Subcutaneous abdominal adipose tissue (tissue), 5 donors: Measurements from ENCODE around the gene CTNNA3.

Source experiments
- H3K27ac ChIP-seq: one replicate; pipeline ENCODE4 v1.7.0; 2013; ENCODE audit warnings: low read depth, mild to moderate bottlenecking, inconsistent platforms, low read length, moderate library complexity
- H3K27me3 ChIP-seq, 5 donors: one replicate each; pipeline ENCODE4 v1.7.0; 2013; ENCODE audit warnings: low read length in 5 of 5, inconsistent platforms in 1 of 5; ENCODE audit not compliant: control insufficient read depth in 5 of 5, insufficient read depth in 4 of 5
- H3K36me3 ChIP-seq, 5 donors: one replicate each; pipeline ENCODE4 v1.7.0; 2013; ENCODE audit warnings: low read length in 5 of 5; ENCODE audit not compliant: control insufficient read depth in 5 of 5, insufficient read depth in 5 of 5
- H3K4me1 ChIP-seq, 5 donors: one replicate each; pipeline ENCODE4 v1.7.0; 2013; ENCODE audit warnings: low read length in 5 of 5, mild to moderate bottlenecking in 3 of 5, moderate library complexity in 1 of 5; ENCODE audit not compliant: control insufficient read depth in 5 of 5, insufficient read depth in 5 of 5
- H3K4me3 ChIP-seq, 5 donors: one replicate each; pipeline ENCODE4 v1.7.0; 2013; ENCODE audit warnings: low read length in 5 of 5, low read depth in 1 of 5
- H3K9ac ChIP-seq, 5 donors: one replicate each; pipeline ENCODE4 v1.7.0; 2013; ENCODE audit warnings: low read length in 5 of 5, mild to moderate bottlenecking in 4 of 5, moderate library complexity in 3 of 5
- H3K9me3 ChIP-seq, 5 donors: one replicate each; pipeline ENCODE4 v1.7.0; 2013; ENCODE audit warnings: low read length in 5 of 5; ENCODE audit not compliant: control insufficient read depth in 5 of 5
- donor health status: healthy.
- donor health status: healthy.
- donor health status: healthy.
- donor health status: healthy.
- donor health status: healthy.

Gene CTNNA3

GRCh38 chr10:66483966-66484365 lies 1212.0 kb downstream of the CTNNA3 start:
- H3K36me3 ChIP-seq, result no peaks in the 10 kb centered on the region
- no peaks in the 10 kb centered on the region for H3K27me3 ChIP-seq
- no peaks in the 10 kb centered on the region for H3K4me1 ChIP-seq
- H3K4me3 ChIP-seq, result no peak overlapping the region
- no peaks in the 10 kb centered on the region for H3K9me3 ChIP-seq
- no peak overlapping the region for H3K9ac ChIP-seq
- H3K27ac ChIP-seq, result no peak overlapping the region

- Histone ChIP-seq H3K27me3 (no peaks in the 10 kb centered on the region), H3K27ac (no peak overlapping the region), H3K4me1 (no peaks in the 10 kb centered on the region), H3K4me3 (no peak overlapping the region), H3K9ac (no peak overlapping the region), H3K36me3 (no peaks in the 10 kb centered on the region), H3K9me3 (peaks cover 0 to 2% (median 0%) of the 10 kb centered on the region in 5 donors)
Observed at GRCh38 chr10:66472156-66472555, 1223.8 kb downstream of the CTNNA3 start.

GRCh38 chr10:66467042-66467441 lies 1229.0 kb downstream of the CTNNA3 start:
- H3K27me3 ChIP-seq, result no peaks in the 10 kb centered on the region
- no peak overlapping the region for H3K9ac ChIP-seq
- H3K4me3 ChIP-seq, result no peak overlapping the region

GRCh38 chr10:66466622-66467021 lies 1229.4 kb downstream of the CTNNA3 start:
- H3K4me1 ChIP-seq, result no peaks in the 10 kb centered on the region
- H3K4me3 ChIP-seq, result no peak overlapping the region
- H3K9me3 ChIP-seq, result peaks cover 0 to 3% (median 0%) of the 10 kb centered on the region in 5 donors
- no peak overlapping the region for H3K9ac ChIP-seq
- no peaks in the 10 kb centered on the region for H3K36me3 ChIP-seq
- H3K27me3 ChIP-seq, result no peaks in the 10 kb centered on the region
- H3K27ac ChIP-seq, result no peak overlapping the region

More at GRCh38 chr10:66467042-66467441, 1229.0 kb downstream of the CTNNA3 start:
- H3K27ac ChIP-seq, result no peak overlapping the region
- H3K4me1 ChIP-seq, result no peaks in the 10 kb centered on the region
- H3K9me3 ChIP-seq, result peaks cover 0 to 3% (median 0%) of the 10 kb centered on the region in 5 donors
- no peaks in the 10 kb centered on the region for H3K36me3 ChIP-seq

- H3K27me3 ChIP-seq, result no peaks in the 10 kb centered on the region
- H3K4me1 ChIP-seq, result no peaks in the 10 kb centered on the region
Observed at GRCh38 chr10:66463611-66464010, 1232.4 kb downstream of the CTNNA3 start.

GRCh38 chr10:66457629-66458028 lies 1238.4 kb downstream of the CTNNA3 start:
- Histone ChIP-seq H3K4me1 (no peaks in the 10 kb centered on the region), H3K4me3 (no peak overlapping the region), H3K9ac (no peak overlapping the region), H3K27me3 (no peaks in the 10 kb centered on the region), H3K36me3 (no peaks in the 10 kb centered on the region), H3K27ac (no peak overlapping the region), H3K9me3 (peaks cover 0 to 9% (median 0%) of the 10 kb centered on the region in 5 donors)

More at GRCh38 chr10:66463611-66464010, 1232.4 kb downstream of the CTNNA3 start:
- peaks cover 0 to 10% (median 0%) of the 10 kb centered on the region in 5 donors for H3K9me3 ChIP-seq
- H3K4me3 ChIP-seq, result no peak overlapping the region
- no peak overlapping the region for H3K9ac ChIP-seq
- H3K27ac ChIP-seq, result no peak overlapping the region
- H3K36me3 ChIP-seq, result no peaks in the 10 kb centered on the region

- no peak overlapping the region for H3K9ac ChIP-seq
- H3K36me3 ChIP-seq, result no peaks in the 10 kb centered on the region
- H3K27ac ChIP-seq, result no peak overlapping the region
- no peaks in the 10 kb centered on the region for H3K4me1 ChIP-seq
- H3K4me3 ChIP-seq, result no peak overlapping the region
- H3K9me3 ChIP-seq, result peaks cover 0 to 7% (median 0%) of the 10 kb centered on the region in 5 donors
- no peaks in the 10 kb centered on the region for H3K27me3 ChIP-seq
Observed at GRCh38 chr10:66455304-66455703, 1240.7 kb downstream of the CTNNA3 start.

GRCh38 chr10:66440568-66440967 lies 1255.4 kb downstream of the CTNNA3 start:
- Histone ChIP-seq H3K36me3 (no peaks in the 10 kb centered on the region), H3K27me3 (no peaks in the 10 kb centered on the region), H3K4me1 (no peaks in the 10 kb centered on the region), H3K9me3 (peaks cover 0 to 4% (median 0%) of the 10 kb centered on the region in 5 donors), H3K4me3 (no peak overlapping the region), H3K9ac (no peak overlapping the region), H3K27ac (no peak overlapping the region)

GRCh38 chr10:66414943-66415342 lies 1281.1 kb downstream of the CTNNA3 start:
- Histone ChIP-seq H3K4me1 (no peaks in the 10 kb centered on the region), H3K36me3 (no peaks in the 10 kb centered on the region), H3K4me3 (no peak overlapping the region), H3K27ac (no peak overlapping the region), H3K9me3 (peaks cover 0 to 7% (median 4%) of the 10 kb centered on the region in 5 donors), H3K9ac (no peak overlapping the region), H3K27me3 (no peaks in the 10 kb centered on the region)

GRCh38 chr10:66405566-66405965 lies 1290.4 kb downstream of the CTNNA3 start:
- H3K36me3 ChIP-seq, result no peaks in the 10 kb centered on the region
- H3K27me3 ChIP-seq, result no peaks in the 10 kb centered on the region
- no peak overlapping the region for H3K9ac ChIP-seq
- H3K9me3 ChIP-seq, result peaks cover 0 to 2% (median 0%) of the 10 kb centered on the region in 5 donors
- H3K4me3 ChIP-seq, result no peak overlapping the region
- H3K4me1 ChIP-seq, result no peaks in the 10 kb centered on the region
- H3K27ac ChIP-seq, result no peak overlapping the region

GRCh38 chr10:66398669-66399068 lies 1297.3 kb downstream of the CTNNA3 start:
- Histone ChIP-seq H3K9ac (no peak overlapping the region), H3K4me1 (no peaks in the 10 kb centered on the region), H3K27ac (no peak overlapping the region), H3K9me3 (no peaks in the 10 kb centered on the region), H3K27me3 (no peaks in the 10 kb centered on the region), H3K36me3 (no peaks in the 10 kb centered on the region), H3K4me3 (no peak overlapping the region)
